Measurements from ENCODE around the gene CABYR.
"Not testable (repeated sequence)": the region's sequence is repeated elsewhere in the genome, so short reads cannot be mapped to it uniquely, and the experiment has no call there.

The CABYR gene

GRCh38 chr18:24140697-24141096 is 1.8 kb downstream of the CABYR start:
- in situ Hi-C loops (cut with HindIII; ENCODE audit: low sequenced_read_pairs): no loop called here
- no peak overlapping the region for H3K4me3 ChIP-seq (ENCODE audit: low read depth, low read length)
- no peak for TF ChIP-seq CTCF (IDR thresholded peaks at IDR 0.05; ENCODE audit: low read depth, low read length, missing control alignments)
- DNase-seq (ENCODE audit: low read depth): no peak

- TF ChIP-seq CTCF (IDR thresholded peaks at IDR 0.05; ENCODE audit: low read depth, low read length, missing control alignments): no peak
- DNase-seq (ENCODE audit: low read depth): no peak
- H3K4me3 ChIP-seq (ENCODE audit: low read depth, low read length): no peak overlapping the region
- in situ Hi-C loops (cut with HindIII; ENCODE audit: low sequenced_read_pairs): no loop called here
These were observed 3.5 kb downstream of the CABYR start for GRCh38 chr18:24142376-24142775.

- DNase-seq (ENCODE audit: low read depth); in situ Hi-C loops (cut with HindIII; ENCODE audit: low sequenced_read_pairs); H3K4me3 ChIP-seq (ENCODE audit: low read depth, low read length): not testable (repeated sequence)
These were observed 10.7 kb downstream of the CABYR start for GRCh38 chr18:24149591-24149990.

DNA sequence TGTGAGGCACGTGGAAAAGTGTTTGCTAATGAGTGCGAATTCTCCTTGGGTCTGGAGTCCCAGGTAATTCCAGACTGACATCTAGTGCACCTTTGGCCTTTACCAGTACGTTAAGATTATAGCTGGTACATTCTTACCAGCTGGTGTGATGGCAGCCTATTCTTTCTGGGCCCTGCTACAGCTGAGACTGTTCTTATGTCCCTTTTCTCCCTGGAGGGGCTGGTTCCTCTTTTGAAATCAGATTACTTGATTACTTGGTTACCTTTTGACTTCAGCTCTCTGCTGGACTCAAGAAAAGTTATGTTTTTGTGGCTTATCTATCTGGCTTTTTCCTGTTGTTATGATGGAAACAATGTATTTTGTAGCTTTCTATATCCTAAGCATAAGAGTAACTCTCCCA is 14.5 kb downstream of the CABYR start:
- H3K4me3 ChIP-seq (ENCODE audit: low read depth, low read length): no peak overlapping the region
- DNase-seq (ENCODE audit: low read depth): no peak
- no peak for TF ChIP-seq CTCF (IDR thresholded peaks at IDR 0.05; ENCODE audit: low read depth, low read length, missing control alignments)
- in situ Hi-C loops (cut with HindIII; ENCODE audit: low sequenced_read_pairs): no loop called here

DNA sequence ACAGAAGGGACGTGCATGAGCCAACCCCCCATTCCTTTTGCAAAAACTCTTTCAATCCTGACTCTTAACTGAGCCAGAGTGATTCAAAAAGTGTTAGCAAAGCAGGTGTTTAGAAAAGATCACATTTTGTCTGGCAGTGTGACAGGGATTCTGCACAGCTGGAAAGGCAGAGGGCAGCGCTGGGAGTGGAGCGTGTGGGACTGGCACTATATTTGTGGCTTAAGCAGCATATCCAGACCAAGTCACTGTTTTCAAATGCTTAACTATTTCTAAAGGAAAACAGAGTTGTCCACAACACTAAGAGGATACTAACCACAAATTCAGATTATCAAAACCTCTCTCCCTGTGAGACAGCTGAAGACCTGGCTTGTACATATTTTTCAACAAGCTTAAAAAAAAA is 19.0 kb downstream of the CABYR start:
- in situ Hi-C loops (cut with HindIII; ENCODE audit: low sequenced_read_pairs): no loop called here
- no peak for DNase-seq (ENCODE audit: low read depth)
- TF ChIP-seq CTCF (IDR thresholded peaks at IDR 0.05; ENCODE audit: low read depth, low read length, missing control alignments): no peak
- H3K4me3 ChIP-seq (ENCODE audit: low read depth, low read length): no peak overlapping the region

DNA sequence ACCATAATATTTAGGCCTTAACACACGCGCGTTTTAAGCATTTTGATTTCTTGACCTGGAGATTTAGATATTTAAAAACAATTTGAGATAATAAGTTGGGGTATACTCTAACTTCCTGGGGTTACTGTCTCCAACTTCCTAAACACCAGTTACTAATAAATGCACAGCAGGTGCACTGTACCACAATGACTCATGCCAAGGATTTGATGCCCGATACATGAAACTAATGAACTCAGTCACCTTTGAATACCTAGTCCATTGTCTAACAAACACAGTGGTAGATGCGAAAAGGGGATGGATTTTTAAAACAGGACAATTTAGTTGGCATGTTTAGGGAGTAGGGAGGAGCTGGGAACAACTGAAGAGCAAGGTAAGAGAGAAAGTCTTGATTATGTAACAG is 21.2 kb downstream of the CABYR start:
- no peak for DNase-seq (ENCODE audit: low read depth)
- no peak for TF ChIP-seq CTCF (IDR thresholded peaks at IDR 0.05; ENCODE audit: low read depth, low read length, missing control alignments)
- in situ Hi-C loops (cut with HindIII; ENCODE audit: low sequenced_read_pairs): no loop called here
- no peak overlapping the region for H3K4me3 ChIP-seq (ENCODE audit: low read depth, low read length)

GRCh38 chr18:24161304-24161703 is 22.4 kb downstream of the CABYR start:
- no peak overlapping the region for H3K4me3 ChIP-seq (ENCODE audit: low read depth, low read length)
- no peak for TF ChIP-seq CTCF (IDR thresholded peaks at IDR 0.05; ENCODE audit: low read depth, low read length, missing control alignments)
- DNase-seq (ENCODE audit: low read depth): no peak
- in situ Hi-C loops (cut with HindIII; ENCODE audit: low sequenced_read_pairs): no loop called here
